Activated CD4-positive, CD25-positive, alpha-beta regulatory T cell treated with anti-CD3 and anti-CD28 coated beads, Interleukin-2, amount 50 U/mL, for 24 hours (primary cell): ENCODE data around the gene CLEC18A.

Experiments used
- ATAC-seq, 2 donors: fragments of 150-1000 bp; cut with Tn5 transposase; one replicate each; pipeline ENCODE4 v1.10.0; 2021; ENCODE audit warnings: mild to moderate bottlenecking in 1 of 2, moderate library complexity in 1 of 2

The CLEC18A gene

DNA sequence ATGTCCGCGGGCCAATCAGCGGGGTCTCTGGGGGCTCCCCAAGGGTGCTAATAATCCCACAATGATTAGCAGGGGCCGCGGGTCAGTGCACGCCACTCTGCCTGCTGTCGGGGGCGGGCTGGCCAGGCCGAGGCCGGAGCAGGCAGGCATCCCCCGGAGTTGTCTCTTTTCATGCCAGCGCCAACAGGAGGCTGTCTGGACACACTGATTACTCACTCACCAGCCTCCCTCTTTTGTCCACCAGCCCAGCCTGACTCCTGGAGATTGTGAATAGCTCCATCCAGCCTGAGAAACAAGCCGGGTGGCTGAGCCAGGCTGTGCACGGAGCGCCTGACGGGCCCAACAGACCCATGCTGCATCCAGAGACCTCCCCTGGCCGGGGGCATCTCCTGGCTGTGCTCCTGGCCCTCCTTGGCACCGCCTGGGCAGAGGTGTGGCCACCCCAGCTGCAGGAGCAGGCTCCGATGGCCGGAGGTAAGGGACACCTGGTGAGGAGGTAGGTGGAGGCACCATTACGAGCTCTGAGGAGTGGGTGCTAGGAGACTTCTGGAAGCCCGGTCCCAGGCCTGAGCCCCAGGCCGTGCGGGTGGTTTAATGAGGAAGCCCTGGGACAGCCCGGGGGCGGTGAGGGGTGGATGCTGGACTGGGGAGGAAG is at the start of gene CLEC18A:
Gene CLEC18A (plus strand): TSS at position 318 of the 655 bp plus-strand sequence. CDS start 33 bp downstream, at position 351.
- ATAC-seq, result peak in 1 of 2 donors; percentile 17

DNA sequence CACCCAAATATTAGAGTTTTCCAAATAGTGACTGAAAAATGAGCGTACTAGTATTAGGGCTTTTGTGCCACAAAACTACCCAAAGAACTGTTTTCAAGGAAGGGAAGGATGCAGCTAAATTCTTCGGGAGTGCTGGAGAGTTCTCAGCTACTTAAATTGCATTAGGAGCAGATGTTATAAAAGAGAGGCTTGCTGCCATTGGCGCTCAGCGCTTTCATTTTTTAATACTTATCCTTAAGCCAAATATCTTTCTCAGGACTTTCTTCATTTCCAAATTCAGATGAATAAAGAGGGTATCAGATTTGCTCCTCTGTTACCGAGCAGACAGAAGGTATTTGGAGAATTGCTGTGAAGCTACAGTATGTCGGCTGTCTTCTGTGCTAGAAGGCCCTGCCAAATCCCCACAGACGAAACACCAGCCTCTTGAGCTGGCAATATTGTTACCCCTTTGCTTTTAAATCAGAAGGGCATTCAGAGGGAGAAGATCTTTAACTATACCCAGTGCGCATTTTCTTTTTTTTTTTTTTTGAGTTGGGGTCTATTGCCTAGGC is 47.2 kb upstream of the CLEC18A start:
- ATAC-seq, result no peak

DNA sequence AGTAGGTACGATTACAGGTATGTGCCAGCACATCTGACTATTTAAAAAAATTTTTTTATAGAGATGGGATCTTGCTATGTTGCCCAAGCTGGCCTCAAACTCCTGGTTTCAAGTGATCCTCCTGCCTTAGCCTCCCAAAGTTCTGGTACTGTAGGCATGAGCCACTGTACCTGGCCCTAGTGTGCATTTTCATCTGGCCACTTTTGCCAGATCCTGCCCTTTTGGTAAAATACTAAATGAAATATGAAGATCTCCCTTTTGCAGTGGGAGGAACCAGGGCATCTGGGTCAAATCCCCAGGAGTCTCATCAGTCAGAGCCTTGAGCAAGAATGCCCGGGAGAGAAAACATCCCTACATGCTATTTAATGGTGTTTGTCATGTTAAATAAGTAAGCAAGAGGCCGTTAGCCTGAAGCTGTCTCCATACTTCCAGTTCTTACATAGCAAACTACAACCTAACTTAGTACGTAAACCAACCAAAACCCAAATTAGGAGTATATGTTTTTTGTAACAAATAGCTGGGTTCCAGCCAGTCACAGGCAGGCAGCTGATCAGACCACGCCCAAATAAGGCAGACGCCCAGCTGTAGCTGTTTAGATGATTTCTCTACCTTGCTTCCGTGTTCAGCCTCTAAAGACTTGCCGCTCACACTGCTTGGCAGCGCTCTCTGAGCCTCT is 46.5 kb upstream of the CLEC18A start:
- no peak for ATAC-seq

DNA sequence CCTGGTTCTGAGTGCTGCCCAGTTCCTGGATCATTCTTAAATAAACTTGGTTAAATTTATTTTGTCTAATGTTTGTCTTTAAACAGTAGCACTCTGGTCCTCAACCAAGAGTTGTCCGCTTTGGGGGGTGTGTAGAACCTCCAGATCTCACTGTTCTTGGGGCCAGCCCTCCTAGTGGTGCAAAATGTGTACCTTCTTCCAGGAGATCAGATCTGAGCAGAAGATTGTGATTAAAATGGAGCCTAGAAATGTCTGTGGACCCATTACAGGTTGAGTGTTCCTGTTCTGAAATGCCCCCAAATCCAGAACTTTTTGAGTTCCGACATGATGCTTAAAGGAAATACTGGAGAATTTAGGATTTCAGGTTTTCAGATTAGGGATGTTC is 46.0 kb upstream of the CLEC18A start:
- ATAC-seq, result no peak

DNA sequence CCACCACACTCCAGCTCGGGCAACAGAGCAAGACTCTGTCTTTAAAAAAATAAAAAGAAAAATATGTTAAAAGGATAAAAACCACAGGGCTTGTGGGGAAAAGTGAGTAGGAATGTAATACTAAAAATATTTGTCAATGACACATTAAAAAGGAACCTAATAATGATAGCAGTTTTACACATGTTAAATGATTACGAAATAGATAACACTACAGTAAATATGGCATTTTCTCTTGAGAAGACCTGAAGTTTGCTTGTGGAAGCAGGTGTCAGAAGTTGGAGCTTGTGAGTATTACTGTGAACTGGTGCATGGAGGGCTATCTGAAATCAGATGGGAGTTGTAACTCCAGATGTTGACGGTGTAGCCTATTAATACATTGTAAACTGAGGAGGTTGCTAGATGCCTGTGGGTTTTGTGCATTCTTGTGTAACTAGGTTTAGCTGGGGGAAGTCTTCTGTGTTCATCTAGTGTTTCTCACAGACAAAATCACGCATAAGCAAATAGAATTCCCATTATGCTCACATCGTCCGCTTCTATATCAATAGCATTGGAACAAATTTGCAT is 44.2 kb upstream of the CLEC18A start:
- no peak for ATAC-seq

DNA sequence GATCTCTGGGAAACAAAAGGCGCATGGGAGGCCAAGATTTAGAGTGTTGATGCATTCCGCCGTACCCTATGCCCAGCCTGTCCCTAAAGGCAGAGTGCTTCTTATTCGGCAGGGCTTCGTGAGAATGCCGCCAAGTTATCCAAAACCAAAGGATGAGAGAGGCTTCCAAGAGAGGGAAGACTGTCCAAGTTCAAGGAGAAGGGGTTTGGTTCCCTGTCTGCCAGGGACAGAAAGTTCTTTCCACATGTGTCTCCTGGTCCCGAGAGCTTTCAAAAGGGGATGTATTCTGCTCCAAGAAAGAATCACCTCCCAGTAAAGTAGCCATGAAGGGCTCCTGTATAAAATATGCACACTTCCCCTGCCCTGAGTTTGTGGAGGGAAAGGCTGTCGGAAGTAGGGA is 42.1 kb upstream of the CLEC18A start:
- ATAC-seq, result no peak

DNA sequence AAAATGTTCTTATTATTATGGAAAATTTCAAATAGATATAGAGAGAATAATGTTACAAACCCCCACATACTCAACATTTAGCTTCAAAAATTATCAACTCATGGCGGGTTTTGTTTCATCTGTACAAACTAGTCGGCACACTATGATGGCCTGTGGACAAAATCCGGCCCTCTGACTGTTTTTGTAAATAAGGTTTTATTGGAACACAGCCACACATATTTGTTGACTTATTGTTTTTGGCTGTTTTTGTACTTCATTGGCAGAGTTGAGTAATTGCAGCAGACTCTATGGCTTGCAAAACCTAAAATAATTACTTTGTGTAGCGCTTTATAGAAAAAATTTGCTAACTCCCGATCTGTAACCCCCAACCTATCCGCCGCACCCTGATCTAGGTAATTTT is 41.4 kb upstream of the CLEC18A start:
- ATAC-seq, result no peak

DNA sequence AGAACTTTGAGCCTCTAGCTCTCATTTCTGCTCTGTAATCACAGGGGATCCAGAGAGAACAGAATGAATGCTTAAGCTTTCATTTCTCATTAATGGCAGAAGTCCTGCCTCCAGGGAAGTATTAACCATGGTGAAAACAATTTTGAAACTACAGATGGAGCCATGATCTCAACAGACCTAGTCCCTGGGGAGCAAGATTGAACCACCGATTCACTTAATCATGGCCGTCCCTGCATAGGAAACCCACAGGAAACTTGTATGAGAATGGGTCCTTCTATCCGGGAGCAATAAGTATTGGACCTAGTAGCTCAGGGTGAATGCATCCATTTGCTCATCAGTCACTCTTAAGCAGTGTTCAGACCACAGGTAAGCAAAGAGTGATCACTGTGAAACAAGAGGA is 40.2 kb upstream of the CLEC18A start:
- ATAC-seq, result no peak

DNA sequence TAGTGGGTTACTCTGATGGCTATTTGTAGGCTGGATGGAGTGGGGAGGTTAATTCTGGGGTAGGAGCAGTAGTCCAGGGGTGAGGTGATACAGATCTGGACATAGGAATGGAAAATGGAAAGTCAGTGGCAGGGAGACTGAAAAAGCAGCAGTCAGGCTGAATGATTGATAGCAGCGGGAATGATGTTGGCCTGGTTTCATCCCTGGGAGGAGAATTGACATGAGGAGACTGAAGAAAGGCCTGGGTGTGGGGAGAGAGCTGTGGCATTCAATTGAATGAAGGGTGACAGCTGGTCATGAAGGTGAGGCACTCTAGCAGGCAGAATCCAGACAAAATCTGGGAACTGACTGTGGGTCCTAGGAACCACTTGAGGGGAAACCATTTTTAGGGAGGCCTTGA is 34.7 kb upstream of the CLEC18A start:
- no peak for ATAC-seq

DNA sequence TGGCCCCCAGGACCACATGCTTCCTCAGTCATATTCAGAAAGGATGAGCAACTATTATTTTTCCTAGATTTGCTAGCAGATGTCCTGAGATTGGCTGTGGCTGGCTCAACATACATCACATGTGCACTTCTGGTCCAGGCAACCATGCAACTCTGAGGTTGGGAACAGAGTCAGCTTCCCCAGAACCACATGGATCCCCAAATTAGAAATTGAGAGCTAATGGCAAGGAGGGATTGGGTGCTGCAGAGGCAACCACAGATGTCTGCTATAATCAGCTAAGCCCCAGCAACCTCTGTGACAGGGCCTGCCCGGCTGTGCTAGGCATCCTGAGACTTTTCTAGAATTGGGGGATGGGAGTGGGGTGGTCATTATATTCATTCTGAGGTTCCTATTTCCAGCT is 33.8 kb upstream of the CLEC18A start:
- ATAC-seq, result no peak

DNA sequence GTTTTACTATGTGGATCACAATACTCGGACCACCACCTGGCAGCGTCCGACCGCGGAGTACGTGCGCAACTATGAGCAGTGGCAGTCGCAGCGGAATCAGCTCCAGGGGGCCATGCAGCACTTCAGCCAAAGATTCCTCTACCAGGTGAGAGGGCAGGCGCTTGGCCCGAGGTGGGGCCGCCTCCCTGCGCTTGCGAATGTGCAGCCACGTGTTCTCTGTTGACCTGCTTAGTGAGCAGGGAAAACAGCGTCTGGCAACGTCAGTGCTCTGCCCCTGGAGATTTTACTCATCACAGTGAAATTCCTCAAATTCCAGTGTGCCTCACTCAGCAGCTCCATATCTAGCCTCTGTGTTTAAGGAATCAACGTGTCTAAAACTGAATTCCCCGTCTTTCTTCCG is 33.4 kb upstream of the CLEC18A start:
- no peak for ATAC-seq

DNA sequence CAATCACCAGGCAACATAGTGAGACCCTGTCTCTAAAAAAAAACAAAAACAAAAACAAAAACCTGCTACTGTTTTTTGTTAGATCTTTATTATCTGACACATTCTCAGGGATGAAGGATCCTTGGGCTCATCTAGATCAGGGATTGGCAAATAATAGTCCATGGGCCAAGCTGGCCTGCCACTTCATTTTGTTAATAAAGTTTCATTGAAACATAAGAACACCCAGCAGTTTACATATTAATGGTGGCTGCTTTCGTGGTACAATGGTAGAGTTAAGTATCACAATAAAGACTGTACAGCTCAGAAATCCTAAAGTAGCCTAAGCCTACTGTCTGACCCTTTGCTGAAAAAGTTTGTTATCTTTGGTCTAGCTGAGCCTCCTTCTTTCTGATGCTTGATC is 32.9 kb upstream of the CLEC18A start:
- ATAC-seq, result no peak

DNA sequence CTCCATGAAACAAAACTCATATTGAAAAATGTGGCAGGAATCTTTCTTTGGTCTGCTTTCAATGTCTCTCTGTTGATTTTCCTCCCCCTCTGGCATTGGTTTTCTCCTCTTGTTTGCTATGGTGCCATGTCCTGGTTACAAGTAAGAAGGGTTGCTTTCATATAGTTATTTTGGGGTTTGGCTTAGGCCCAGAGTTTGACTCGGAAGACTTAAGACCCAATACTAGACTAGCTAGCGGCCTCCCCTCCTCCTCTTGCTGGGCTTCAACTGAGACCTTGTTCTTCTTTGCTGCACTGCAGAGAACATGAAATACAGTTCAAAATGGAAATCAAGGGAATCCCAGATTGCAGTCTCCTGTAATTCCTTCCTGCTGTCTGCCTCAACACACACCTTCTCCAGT is 30.0 kb upstream of the CLEC18A start:
- no peak for ATAC-seq

DNA sequence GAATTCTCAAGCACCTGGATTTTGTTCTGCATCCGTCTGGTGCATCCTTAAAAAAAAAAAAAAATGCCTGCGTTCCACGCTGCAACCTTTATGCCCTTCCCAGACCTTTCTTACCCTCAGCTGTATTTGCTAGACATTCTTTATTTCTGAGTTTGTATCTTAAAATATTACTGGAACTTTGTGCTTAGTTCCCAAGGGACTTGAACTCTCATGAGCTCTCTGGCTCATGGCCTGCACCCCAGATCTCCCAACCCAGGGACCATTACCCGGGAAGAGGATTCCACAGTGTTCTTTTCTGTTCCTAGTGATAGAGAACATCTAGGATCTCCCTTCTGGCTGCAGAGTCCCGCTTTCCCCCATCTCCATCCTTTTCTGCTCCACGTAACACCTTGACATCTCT is 28.9 kb upstream of the CLEC18A start:
- ATAC-seq, result no peak

DNA sequence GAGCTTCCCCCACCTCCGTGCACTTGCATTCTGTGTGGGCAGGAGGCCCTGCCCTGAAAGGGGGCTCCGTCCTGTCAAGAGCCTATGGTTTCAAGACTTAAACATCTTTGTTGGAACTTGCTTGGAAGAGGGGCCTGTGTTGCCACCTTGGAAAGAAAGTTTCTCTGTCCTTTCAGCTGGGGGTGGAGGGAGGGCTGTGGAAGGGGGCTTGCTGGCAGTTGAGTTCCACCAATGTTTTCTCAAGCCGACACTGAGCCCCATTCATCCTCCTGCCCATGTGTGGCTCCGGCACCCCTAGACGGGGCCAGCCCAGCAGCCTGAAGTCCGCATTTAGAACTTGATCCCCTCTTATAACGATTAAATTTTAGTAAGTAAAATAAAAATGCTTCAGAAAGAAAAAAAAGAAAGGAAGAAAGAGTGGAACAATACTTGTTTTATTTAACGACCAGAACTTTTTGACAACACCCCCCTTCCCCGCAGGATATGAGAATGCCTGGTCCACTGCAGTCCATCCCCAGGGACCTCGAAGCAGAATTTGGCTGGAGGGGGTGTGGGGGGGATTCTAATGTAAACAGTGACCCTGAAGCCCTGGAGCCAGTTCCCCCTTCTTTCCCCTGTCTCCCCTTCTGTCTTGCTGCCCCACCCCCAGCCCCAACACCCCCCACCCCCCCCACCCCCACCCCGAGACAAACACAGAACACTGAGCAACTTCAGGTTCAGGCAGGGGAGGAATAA is 26.9 kb upstream of the CLEC18A start:
- ATAC-seq, result no peak

DNA sequence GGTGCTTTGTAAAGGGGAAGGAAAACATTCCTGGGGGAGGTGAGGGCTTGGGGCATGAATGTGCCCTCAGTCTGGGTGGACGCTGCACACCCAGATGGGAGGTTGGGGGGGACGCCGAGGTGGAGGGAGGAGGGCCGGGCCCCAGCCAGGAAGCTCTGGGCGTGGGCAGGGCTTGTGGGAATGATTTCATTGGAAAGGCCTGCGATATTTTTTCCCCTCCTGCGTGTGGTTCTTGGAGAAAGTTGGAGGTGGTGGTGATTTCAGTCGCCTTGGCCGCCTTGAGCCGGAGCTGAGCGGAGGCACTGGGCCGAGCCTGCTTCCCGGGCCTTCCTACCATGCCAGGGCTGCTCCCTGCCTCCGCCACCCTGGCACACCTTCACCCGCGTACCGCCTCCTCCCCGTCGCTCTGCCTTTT is 26.4 kb upstream of the CLEC18A start:
- no peak for ATAC-seq

DNA sequence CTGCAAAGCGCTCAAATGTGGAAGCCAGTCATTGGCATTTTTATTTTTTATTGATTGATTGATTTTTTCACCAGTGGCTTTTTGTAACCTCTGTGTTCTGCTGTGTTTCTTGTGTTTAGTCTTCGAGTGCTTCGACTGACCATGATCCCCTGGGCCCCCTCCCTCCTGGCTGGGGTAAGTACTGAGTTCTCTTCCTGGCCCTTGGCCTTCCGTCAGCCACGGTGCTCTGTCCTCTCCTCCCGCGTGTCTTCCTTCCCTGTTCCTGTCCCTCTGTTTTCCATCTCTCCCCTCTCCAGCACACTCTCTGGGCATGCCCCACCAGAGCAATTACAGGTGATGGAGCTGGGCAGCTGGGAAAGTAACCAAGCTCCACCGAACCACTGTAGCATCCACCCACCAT is 25.8 kb upstream of the CLEC18A start:
- no peak for ATAC-seq

DNA sequence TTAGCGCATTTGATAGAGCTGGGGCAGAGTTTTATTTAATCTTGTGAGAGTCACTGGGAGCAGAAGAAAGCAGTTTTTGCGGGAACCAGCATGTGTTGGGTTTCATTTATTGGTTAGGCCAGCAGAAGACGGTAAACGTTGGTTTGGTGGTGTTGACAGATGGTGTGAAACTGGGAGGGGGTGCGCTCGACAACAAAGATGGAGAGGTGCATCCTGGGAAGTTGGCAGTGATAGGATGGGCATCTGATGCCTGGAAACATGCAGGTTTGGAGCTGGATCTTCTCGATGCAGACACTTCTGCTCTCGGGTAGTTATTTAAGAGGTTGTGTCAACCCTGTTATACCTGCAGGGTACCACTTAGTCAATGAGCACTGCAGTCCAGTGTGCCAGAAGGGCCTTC is 24.9 kb upstream of the CLEC18A start:
- ATAC-seq, result no peak

DNA sequence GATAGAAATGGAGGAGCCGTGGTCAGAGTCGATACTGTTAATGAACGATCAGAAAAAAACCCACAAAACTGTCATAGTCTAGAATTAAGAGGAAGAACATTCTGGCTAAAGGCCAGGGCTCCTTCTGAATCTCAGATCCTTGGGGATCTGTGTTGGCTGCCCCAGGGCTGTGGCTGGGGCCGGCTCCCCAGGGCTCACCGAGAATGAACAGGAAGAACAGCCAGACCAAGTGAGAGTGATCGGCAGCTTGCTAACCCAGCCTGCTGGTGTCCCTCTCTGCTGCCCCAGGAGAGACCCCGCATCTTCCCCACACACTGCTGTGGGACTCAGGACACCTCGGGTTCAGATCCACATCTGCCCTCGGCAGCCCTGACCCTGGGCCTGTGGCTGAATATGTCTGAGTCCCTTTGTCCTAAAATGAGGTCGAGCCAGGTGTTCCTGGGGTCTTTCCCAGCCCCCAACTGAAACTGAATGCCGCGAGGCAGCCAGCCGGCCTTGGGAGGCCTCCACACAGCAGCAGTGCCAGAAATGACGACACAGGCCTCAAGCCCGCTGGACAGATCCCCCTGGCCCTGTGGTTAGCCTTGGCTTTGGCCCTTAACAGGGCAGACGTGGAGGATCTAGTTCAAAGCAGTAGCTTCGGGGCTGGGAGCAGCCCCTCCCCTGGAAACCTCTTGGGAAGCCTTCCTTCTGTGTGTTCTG is 23.9 kb upstream of the CLEC18A start:
- ATAC-seq, result no peak

DNA sequence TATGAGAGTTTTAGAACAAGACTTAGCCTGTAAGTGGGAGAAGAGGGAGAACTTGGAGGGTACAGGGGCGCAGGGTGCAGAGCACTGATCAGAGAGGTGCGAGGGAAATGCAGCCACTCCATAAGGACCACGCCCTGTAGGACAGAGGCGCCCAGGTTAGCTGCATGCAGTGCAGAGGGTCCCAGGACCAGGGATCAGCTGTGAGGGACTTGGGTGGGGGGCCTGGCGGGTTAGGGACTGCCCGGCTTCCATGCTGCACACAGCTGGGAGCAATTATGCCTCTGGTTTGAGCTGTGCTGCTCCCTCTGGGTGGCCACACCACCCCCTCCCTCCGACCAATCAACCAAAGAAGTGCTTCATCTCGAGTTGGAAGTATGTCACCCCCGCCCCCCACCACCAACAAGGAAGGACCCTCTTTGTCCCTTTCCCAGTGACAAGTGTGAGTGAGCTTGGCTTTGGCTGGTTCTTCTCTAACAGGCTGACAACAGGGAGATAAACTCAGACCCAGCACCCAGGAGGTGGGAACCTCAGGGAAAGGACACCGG is 22.2 kb upstream of the CLEC18A start:
- ATAC-seq, result no peak

DNA sequence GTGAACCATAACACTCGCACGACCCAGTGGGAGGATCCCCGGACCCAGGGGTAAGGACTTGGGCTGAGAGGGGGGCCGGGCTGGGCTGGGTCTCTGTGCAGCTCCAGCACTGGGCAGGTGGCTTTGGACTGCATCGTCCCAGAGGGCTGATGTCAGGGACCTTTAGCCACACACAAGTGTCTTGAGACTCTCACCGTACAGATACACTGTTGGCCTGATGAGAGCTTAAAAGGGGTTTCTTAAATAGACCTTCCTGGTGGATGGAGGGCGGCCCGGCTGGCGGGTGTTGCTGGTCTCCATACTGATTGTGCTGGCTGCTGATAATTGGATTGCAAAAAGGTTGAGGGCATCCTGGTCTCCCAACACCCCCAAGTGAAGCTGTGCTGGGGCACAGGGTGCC is 21.7 kb upstream of the CLEC18A start:
- no peak for ATAC-seq

DNA sequence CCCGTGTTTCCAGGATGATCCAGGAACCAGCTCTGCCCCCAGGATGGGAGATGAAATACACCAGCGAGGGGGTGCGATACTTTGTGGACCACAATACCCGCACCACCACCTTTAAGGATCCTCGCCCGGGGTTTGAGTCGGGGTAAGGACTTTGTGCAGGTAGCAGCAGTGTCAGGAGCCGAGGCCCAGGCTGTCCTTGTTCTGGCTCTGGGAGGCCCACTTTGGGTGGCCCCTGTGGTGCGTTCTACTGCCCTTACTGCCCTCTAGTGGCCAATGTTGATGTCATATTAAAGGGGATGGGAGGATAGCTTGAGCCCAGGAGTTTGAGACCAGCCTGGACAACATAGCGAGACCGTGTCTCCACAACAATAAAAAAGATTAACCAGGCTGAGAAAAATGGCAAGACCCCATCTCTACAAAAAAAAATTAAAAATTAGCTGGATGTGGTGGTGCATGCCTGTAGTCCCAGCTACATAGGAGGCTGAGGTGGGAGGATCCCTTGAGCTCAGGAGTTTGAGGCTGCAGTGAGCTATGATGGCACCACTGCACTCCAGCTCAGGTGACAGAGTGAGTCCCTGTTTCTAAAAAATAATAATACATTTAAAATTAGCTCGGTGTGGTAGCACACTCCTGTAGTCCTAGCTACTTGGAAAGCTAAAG is 20.9 kb upstream of the CLEC18A start:
- peak in 1 of 2 donors; percentile 77 for ATAC-seq
